Activated CD8-positive, alpha-beta memory T cell treated with anti-CD3 and anti-CD28 coated beads for 1 hour (primary cell): ENCODE data around the gene DLX3.

Experiments used
- DNase-seq, 2 donors: peaks; one replicate each; pipeline ENCODE4 v3.0.0-alpha.2; 2020; ENCODE audit warnings: low read depth in 1 of 2; ENCODE audit errors: extremely low read depth in 1 of 2

Gene DLX3

DNA sequence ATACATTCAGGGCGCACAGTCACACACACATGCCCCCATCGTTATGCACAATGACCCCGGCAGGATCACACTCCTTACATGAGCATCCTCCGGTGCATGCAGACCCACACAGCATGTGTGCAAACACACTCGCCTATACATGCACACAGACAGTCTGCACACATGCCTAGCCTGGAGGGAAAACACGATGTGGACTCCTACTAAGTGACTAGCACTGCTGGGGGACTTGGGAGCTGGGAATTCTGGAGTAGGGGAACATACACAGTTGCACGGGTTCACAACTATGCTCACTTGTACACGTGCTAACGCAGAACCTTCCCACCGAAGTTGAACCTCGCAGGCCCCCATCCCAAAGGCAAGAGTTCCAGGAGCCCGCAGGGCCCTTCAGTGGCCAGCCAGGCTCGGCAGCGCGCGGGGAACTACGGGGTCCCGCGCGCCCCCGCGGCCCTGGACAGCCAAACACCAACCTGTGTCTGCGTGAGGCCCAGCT is 2.0 kb downstream of the DLX3 start:
- no peak for DNase-seq

DNA sequence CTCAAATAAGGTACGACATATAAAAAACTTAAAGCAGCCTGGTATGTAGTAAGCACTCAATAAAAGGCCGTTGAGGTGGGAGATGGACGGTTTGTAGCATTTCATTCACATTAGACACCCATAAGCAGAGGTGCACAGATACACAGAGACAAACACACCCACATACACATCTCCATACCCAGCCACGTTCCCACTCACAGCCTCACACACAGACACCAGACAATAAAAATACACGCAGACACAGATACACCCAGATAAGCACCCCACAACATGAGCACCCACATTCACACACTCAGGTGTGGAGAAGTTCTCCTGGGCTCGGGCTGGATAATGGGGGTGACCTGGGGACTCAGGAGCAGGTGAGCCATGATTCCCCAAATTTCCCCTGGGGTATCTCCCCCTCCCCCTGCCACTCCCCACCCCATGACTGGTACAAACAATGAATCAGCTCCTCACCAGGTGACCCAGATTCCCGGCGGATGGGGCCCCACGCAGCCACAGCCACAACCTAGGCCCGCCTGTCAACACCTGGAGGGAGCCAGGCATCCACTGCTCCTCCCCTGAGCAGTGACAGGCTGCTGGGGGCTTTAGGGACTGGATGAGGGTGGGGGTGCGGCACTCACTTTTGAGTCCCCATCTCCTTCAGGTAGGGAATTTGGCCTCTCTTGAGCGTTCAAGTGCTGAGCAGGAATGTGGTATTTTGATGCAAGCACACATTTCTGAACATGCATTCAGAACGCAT is 2.7 kb downstream of the DLX3 start:
- DNase-seq, result no peak

DNA sequence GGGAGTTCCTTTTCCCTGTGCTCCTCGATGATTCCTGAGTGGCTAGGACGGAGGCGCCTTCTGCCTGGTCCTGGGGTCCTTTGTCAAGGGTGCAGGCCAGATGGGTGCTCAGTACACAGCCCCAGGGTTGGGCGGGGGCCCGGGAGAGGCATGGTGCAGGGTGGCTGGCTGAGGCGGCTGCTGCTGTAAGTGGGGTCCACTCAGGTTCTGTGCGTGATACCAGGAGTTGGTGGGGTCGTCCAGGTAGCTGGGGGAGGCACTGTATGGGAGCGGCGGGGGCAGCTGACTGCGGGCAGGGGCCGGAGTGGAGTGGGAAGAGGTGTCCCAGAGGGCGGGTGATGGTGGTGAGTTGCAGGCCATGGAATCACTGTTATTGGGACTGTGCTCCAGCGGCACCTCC is 3.6 kb downstream of the DLX3 start:
- DNase-seq, result no peak

DNA sequence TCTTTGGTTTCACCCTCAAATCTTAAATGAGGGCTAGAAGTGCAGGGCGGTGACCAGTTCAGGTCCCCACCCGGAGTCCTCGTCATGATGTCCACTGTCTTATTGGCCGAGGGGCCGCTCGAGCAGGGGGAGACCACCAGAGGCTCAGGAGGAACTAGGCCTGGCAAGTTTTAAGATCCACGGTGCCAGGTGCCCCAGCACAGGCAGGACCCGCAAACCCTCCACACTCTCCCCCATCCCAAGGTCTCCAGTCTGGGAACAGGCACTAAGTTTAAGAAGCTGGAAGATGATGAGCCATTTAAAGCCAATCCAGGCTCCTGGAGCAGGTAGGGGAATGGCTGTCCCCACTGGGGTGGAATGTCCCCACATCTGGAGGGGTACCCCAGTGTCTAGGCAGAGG is 4.1 kb downstream of the DLX3 start:
- no peak for DNase-seq

- DNase-seq, result no peak
Observed at GRCh38 chr17:49990331-49990730, 4.7 kb downstream of the DLX3 start.

DNA sequence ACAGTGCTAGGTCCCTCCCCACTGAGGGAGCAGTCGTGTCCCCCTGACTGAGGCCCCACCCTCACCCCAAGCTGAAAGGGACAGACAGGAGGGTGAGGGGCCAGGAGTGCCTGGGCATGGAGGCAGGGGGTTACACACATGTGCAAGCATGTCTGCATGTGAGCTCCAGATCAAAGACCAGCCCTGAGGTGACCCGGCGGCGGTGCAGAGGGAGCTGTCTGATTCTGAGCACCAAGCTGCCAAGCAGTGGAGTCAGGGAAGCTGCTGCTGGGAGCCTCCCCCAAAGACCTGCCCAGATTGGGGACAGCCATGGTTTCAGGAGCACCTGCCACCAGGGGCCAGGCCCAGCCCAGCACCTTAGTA is 5.5 kb downstream of the DLX3 start:
- no peak for DNase-seq

GRCh38 chr17:49987681-49988441 is 7.2 kb downstream of the DLX3 start:
- no peak for DNase-seq

DNA sequence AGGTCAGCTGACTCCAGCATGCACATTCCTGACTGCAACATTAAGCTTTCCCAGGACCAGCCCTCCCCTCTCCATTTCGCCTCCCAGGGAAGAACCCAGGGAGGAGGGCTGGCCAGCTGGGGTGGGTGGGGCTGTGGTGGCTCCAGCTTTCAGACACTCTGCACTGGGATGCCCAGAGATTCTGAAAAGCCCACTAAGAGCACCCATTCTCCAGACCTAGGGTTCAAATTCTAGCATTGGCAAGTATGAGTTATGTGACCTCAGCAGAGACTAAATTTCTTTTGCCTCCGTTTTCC is 7.8 kb downstream of the DLX3 start:
- no peak for DNase-seq

GRCh38 chr17:49986396-49987289 is 8.4 kb downstream of the DLX3 start:
- DNase-seq, result no peak

DNA sequence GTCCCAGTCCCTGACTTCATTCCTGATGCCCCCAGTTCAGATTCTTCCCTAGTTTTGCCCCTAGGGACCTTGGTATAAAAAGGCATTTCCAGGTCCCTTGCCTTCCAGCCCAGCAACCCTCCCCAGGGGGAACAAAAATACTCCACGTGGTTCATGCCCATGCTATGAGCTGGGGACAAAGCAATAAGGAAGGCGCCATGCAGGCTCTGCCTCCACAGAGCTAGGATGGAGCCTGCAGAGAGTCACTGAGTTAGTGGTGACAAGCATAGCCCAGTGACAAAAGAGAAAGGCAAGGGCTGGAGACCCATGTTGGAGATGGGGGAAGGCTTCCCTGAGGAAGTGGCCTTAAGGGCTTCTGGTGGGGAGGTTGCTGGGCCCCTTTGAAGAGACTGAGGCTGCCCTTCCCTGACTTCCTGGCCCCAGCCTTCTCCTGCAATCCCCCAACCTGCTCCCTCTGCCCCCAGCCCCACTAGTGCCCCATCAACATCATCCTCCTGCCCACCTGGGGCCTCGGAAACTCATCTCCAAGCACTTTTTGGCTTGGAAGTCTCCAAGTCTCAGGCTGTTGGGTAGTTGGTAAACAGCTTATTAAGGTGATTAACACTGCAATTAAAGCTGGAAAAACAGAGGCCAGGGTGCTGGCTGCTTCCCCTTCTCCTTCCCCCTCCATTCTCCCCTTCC is 9.6 kb downstream of the DLX3 start:
- no peak for DNase-seq

- no peak for DNase-seq
Observed at GRCh38 chr17:49984776-49985175, 10.2 kb downstream of the DLX3 start.

- DNase-seq, result no peak
Observed at GRCh38 chr17:49984283-49984682, 10.7 kb downstream of the DLX3 start.

- no peak for DNase-seq
Observed at GRCh38 chr17:49980703-49981197, 14.3 kb downstream of the DLX3 start.

DNA sequence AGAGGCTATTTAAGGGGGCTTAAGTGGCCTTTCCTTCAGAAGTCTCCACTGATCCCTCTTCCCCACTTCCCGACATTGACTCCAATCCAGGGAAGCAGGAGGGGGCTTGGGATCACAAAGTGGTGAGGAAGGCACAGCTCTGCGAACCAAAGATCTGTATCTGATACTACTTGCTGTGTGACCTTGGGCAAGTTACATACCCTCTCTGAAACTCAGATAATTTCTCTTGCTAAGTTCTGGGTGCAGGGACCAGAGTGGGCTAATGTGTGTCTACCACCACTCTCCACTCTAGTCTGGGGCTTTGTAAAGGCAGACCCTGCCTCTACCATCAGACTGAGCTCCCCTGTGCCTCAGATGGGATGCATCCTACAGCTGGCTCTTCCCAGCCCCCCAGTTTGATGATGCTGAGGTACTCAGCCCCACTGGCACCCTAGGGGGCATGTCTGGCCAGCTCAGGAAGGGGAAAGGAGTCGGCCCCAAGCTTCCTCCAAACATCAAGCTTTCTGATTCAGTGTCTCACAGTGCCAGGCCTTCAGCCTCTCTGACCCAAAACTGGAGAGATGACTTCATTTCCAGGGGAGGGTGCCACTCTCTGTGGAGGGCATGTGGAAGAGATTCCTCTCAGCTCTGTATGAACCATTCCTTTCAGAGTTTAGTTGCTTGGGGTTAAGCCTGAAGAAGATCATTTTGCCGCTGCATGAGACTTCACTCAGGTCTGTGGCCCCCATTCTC is 15.1 kb downstream of the DLX3 start:
- no peak for DNase-seq

- no peak for DNase-seq
Observed at GRCh38 chr17:49978501-49978900, 16.5 kb downstream of the DLX3 start.

- DNase-seq, result no peak
Observed at GRCh38 chr17:49977463-49978389, 17.3 kb downstream of the DLX3 start.

DNA sequence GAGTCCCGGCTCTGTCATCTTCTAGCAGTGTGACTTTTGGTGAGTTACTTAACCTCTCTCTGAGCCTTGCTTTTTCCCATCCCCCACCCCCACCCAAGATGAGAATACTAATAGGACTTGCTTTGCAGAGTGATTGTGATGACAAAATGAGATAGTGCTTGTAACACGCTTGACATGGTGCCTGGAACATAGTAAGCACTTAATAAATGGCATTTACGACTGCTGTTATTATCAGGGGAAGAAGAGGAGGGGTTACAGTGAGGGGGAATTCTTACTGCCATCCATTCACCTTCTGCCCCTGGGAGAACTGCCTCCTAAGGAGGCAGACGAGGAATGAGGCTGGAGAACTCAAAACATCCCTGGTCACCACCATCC is 18.2 kb downstream of the DLX3 start:
- no peak for DNase-seq

DNA sequence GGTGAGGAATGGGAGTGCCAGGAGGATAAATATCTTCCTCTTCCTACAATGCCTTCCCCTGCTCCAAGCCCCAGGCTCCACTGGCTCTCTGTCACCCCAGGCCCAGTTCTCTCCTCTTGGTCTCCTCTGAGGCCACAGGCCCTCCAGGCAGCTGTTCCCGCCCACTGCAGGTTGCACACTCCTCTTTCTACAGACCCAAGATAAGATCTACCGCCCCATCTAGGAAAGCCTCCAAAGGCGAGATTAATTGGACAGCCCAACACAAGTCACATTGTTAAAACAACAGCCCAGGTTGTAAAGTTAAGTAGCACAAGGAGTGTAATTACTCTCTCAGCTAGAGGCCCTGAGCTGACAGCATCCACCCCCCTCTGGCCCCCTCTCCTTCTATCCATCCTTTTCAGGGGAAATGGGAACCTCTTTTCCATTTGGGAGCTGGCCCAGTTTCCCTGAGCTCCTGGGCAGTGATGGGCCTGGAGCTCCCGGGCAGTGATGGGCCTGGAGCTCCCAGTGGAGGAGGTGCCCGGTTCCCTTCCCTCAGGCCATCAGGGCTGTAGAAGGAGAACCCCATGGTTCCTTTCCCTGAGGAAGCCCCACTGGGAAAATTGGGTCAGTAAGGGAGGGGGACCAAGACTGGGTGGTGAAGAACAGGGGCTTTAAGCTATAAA is 18.7 kb downstream of the DLX3 start:
- DNase-seq, result no peak

- no peak for DNase-seq
Observed at GRCh38 chr17:49975531-49975930, 19.5 kb downstream of the DLX3 start.
